Sigmoid colon (tissue), 4 donors: ENCODE measurements around the gene TRIP11.

Source experiments
- CTCF ChIP-seq, 4 experiments: fragments of 450-650 bp in 3 of 4; fragments of 200-600 bp in 1 of 4; IDR thresholded peaks; one replicate each; pipeline ENCODE4 v1.5.1; 2016 to 2019; ENCODE audit warnings: antibody characterized with exemption in 4 of 4, mild to moderate bottlenecking in 3 of 4, moderate library complexity in 2 of 4
- EP300 ChIP-seq, 4 donors: sonication (generic); formaldehyde crosslinking; IDR thresholded peaks; one replicate each; pipeline ENCODE4 v1.6.1; 2017; ENCODE audit warnings: antibody characterized with exemption in 4 of 4

GRCh38 chr14:91998667-91999570 lies 40.9 kb downstream of the TRIP11 start:
- TF ChIP-seq CTCF (IDR thresholded peaks at IDR 0.05), result no peak
- no peak for TF ChIP-seq EP300 (IDR thresholded peaks at IDR 0.05)
